Thyroid gland (tissue), 4 donors: ENCODE measurements around the gene YARS1. TPM values are rescaled to one million over a fixed set of nuclear protein-coding genes. Genes with fewer than 3 reads are reported as not detected.
A peak's percentile ranks its signal among the peaks of the same experiment; 100 is the strongest.

Experiments used
- DNase-seq, 2 donors: peaks; one replicate each; pipeline ENCODE4 v3.0.0-alpha.2; 2019
- H3K27ac ChIP-seq, 3 donors: fragments of 200-600 bp; sonication (generic); 1 replicate in 2 of 3; 2 replicates in 1 of 3; pipeline ENCODE4 v1.5.1; 2016 to 2019; ENCODE audit warnings: mild to moderate bottlenecking in 1 of 3, moderate library complexity in 1 of 3
- H3K27me3 ChIP-seq: fragments of 200-600 bp; sonication (generic); one replicate; pipeline ENCODE4 v1.5.1; 2019
- H3K36me3 ChIP-seq, 2 donors: fragments of 200-600 bp; sonication (generic); one replicate each; pipeline ENCODE4 v1.5.1; 2016 to 2019
- H3K4me1 ChIP-seq, 2 donors: fragments of 200-600 bp; sonication (generic); one replicate each; pipeline ENCODE4 v1.5.1; 2017 to 2019
- H3K4me3 ChIP-seq, 3 donors: fragments of 200-600 bp; sonication (generic); replicated peaks in 1 of 3; 1 replicate in 2 of 3; 2 replicates in 1 of 3; pipeline ENCODE4 v1.5.1; 2016; ENCODE audit warnings: mild to moderate bottlenecking in 1 of 3
- H3K9me3 ChIP-seq: fragments of 200-600 bp; sonication (generic); one replicate; pipeline ENCODE4 v1.5.1; 2017
- POLR2A ChIP-seq, 2 donors: fragments of 450-650 bp; IDR thresholded peaks; one replicate each; pipeline ENCODE4 v1.6.1; 2017; ENCODE audit warnings: antibody characterized with exemption in 2 of 2, mild to moderate bottlenecking in 2 of 2, moderate library complexity in 1 of 2
- WGBS, 2 donors: methylation state at CpG; one replicate each; pipeline ENCODE4 v1.1.5; 2017; 5-methylcytosine and 5-hydroxymethylcytosine counted together
- intact Hi-C: fragments of 100-400 bp; cut with DNase I; formaldehyde crosslinking; loops from one replicate; pipeline ENCODE4 v1.15.1; 2023
- total RNA-seq, 4 donors: library from RNA; depleted of rRNA; stranded (reverse); fragments of >200 nt; gene quantifications; one replicate each; pipeline ENCODE4 v1.2.3, GENCODE V29; 2016
- TF ChIP-seq, protein P1 (sequence below), 6 experiments: fragments of 200-600 bp in 3 of 6; fragments of 450-650 bp in 3 of 6; sonication (generic) in 3 of 6; IDR thresholded peaks; one replicate each; pipeline ENCODE4 v1.5.1; 2016 to 2019; ENCODE audit warnings: antibody characterized with exemption in 6 of 6, mild to moderate bottlenecking in 2 of 6, inconsistent platforms in 1 of 6, moderate library complexity in 1 of 6

The YARS1 gene
- total RNA-seq, 4 donors from 2014 or later, result 42.8 to 76.0 (median 50.3) TPM

DNA sequence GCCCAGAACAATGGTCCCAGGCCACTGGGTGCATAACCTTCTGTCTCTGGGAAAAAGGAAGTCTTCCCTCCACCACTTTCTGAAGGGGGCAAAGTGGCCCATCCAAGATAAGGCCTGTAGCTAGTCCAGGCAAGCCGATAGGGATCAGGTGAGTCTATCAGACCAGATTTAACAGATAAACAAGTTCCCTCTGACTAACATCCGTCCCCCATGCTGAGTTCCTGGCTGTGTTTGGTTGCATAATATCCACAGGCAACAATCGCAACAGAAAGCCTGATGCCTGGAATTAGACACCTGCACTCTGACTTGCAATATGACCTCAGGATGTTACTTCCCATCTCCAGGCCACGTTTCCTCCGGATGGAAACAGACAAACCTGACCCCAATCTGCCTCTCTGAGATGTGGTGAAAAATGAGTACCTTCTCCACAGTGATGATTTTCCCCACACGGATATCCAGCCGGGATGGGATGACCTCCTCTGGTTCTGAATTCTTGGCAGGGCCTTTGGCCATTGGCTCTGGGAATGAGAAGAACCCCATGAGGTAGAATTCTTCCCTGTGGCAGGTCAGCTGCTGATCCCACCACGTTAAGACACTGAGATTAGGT, 36.4 kb downstream of the YARS1 start:
- no peaks in the 10 kb centered on the region for H3K27me3 ChIP-seq
- WGBS, 2 donors, result 84 to 86% methylated on average over 8 of the region's 8 CpGs
- no peak for TF ChIP-seq POLR2A (IDR thresholded peaks at IDR 0.05)
- TF ChIP-seq, protein P1, sequence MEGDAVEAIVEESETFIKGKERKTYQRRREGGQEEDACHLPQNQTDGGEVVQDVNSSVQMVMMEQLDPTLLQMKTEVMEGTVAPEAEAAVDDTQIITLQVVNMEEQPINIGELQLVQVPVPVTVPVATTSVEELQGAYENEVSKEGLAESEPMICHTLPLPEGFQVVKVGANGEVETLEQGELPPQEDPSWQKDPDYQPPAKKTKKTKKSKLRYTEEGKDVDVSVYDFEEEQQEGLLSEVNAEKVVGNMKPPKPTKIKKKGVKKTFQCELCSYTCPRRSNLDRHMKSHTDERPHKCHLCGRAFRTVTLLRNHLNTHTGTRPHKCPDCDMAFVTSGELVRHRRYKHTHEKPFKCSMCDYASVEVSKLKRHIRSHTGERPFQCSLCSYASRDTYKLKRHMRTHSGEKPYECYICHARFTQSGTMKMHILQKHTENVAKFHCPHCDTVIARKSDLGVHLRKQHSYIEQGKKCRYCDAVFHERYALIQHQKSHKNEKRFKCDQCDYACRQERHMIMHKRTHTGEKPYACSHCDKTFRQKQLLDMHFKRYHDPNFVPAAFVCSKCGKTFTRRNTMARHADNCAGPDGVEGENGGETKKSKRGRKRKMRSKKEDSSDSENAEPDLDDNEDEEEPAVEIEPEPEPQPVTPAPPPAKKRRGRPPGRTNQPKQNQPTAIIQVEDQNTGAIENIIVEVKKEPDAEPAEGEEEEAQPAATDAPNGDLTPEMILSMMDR (IDR thresholded peaks at IDR 0.05), result no peak
- H3K4me3 ChIP-seq, result no peak overlapping the region
- H3K9me3 ChIP-seq, result no peaks in the 10 kb centered on the region
- peaks cover 43 to 47% of the 10 kb centered on the region in 2 donors for H3K36me3 ChIP-seq
- H3K27ac ChIP-seq, result peak overlapping the region in 1 of 3 donors; percentile 17
- intact Hi-C loops, result no loop called here
- DNase-seq, result no peak
- H3K4me1 ChIP-seq, result no peaks in the 10 kb centered on the region

DNA sequence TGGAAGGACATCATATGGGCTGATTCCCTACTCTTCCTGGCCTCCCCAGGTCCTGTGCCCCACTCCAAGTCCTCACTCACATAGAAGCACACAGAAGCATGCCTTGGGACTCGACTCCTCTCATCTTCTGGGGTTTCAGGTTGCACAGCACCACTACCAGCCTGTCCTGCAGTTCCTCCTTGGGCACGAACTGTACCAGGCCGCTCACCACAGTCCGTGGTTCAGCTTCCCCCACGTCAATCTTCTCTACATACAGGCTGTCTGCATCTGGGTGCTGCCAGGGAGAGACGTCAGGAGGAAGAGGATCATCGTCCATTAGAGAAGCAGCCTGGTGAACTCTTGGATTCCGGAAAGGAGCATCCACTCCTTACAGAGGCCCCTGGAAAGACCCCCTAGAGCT, 37.2 kb downstream of the YARS1 start:
- no peak for DNase-seq
- Histone ChIP-seq H3K27ac (no peak overlapping the region), H3K4me3 (no peak overlapping the region), H3K9me3 (no peaks in the 10 kb centered on the region), H3K36me3 (peaks cover 45 to 53% of the 10 kb centered on the region in 2 donors), H3K27me3 (no peaks in the 10 kb centered on the region), H3K4me1 (no peaks in the 10 kb centered on the region)
- 92 to 93% methylated on average over 8 of the region's 8 CpGs for WGBS, 2 donors
- TF ChIP-seq POLR2A (IDR thresholded peaks at IDR 0.05), result no peak
- TF ChIP-seq, protein P1 (IDR thresholded peaks at IDR 0.05), result no peak
- intact Hi-C loops, result no loop called here

DNA sequence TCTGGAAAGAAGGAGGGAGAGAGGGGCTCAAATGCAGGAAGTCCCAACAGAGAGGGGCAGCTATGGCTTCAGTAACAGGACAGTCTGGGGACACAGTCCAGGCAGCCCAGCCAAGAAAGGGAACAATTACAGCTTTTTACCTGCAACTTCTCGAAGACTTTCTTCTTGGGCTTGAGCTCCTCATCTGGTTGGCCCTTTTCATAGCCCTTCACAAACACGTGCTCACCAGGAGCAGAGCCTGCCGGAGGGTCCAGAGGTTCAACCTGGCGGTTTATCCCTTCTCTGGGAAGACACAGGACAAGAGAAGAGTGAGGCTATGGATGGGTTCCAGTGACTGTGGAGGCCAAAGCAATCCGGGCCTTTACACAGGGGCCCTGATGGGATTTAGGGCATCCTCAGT, 37.9 kb downstream of the YARS1 start:
- Histone ChIP-seq H3K9me3 (no peaks in the 10 kb centered on the region), H3K4me1 (no peaks in the 10 kb centered on the region), H3K36me3 (peaks cover 46 to 48% of the 10 kb centered on the region in 2 donors), H3K27me3 (no peaks in the 10 kb centered on the region), H3K27ac (no peak overlapping the region), H3K4me3 (no peak overlapping the region)
- TF ChIP-seq POLR2A (IDR thresholded peaks at IDR 0.05), result no peak
- TF ChIP-seq, protein P1 (IDR thresholded peaks at IDR 0.05), result no peak
- no peak for DNase-seq
- intact Hi-C loops, result no loop called here
- WGBS, 2 donors, result 99 to 100% methylated on average over 1 to 5 of the region's 5 CpGs

DNA sequence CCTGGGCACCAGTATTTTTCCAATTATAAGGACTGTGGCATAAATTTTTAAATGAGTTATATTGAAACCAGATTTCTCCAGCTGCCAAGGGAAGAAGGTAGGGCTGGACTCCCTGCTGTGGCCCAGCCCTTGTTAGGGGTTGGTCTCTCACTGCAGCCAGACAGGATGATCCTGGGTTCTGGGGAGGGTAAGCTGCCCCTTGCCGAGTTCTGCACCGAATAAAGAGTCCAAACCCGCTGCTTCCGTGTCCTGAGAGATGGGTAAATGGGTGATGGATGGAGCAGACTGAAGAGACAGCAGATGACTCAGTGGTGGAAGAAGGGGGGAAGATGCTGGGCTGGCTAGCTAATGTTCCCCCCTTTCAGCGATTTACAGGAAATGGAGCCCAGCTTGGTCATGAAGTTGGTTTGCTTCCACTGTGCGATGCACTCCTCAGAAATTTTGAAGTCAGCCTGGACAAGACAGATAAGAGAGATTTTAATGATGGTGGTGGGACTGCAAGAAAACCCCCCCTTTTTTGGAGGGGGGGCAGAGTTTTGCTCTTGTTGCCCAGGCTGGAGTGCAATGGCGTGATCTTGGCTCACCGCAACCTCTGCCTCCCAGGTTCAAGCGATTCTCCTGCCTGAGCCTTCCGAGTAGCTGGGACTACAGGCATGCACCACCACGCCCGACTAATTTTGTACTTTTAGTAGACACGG, 41.4 kb downstream of the YARS1 start:
- Histone ChIP-seq H3K27me3 (no peaks in the 10 kb centered on the region), H3K4me3 (no peak overlapping the region), H3K27ac (peak overlapping the region in 1 of 3 donors; percentile 38), H3K9me3 (no peaks in the 10 kb centered on the region), H3K4me1 (peaks cover 0 to 11% of the 10 kb centered on the region in 2 donors), H3K36me3 (peaks cover 39 to 42% of the 10 kb centered on the region in 2 donors)
- no peak for DNase-seq
- WGBS, 2 donors, result 77 to 90% methylated on average over 13 of the region's 13 CpGs
- intact Hi-C loops, result no loop called here
- no peak for TF ChIP-seq POLR2A (IDR thresholded peaks at IDR 0.05)
- TF ChIP-seq, protein P1 (IDR thresholded peaks at IDR 0.05), result no peak
